8988T (cell line): ENCODE data around the gene AP1S3.
"Not testable (repeated sequence)": the region's sequence is repeated elsewhere in the genome, so short reads cannot be mapped to it uniquely, and the experiment has no call there.

ENCODE experiments used
- DNase-seq: peaks from one replicate; pipeline ENCODE4 v3.0.0; 2011

The AP1S3 gene

GRCh38 chr2:223837287-223838061 lies at the start of gene AP1S3:
TSS of gene AP1S3 (minus strand) at chr2:223837582. CDS start at chr2:223837450, 132 bp downstream.
- peak; percentile 94 for DNase-seq

GRCh38 chr2:223887127-223887526 lies 49.7 kb upstream of the AP1S3 start:
- DNase-seq, result no peak

GRCh38 chr2:223886726-223887125 lies 49.3 kb upstream of the AP1S3 start:
- DNase-seq, result no peak

- DNase-seq, result no peak
Measured at GRCh38 chr2:223884399-223884798, 47.0 kb upstream of the AP1S3 start.

- no peak for DNase-seq
Measured at GRCh38 chr2:223882715-223883114, 45.3 kb upstream of the AP1S3 start.

- no peak for DNase-seq
Measured at GRCh38 chr2:223880796-223881195, 43.4 kb upstream of the AP1S3 start.

- no peak for DNase-seq
Measured at GRCh38 chr2:223877721-223878410, 40.5 kb upstream of the AP1S3 start.

- DNase-seq, result no peak
Measured at GRCh38 chr2:223873672-223874071, 36.3 kb upstream of the AP1S3 start.

GRCh38 chr2:223872772-223873171 lies 35.4 kb upstream of the AP1S3 start:
- DNase-seq, result not testable (repeated sequence)

GRCh38 chr2:223871661-223872060 lies 34.3 kb upstream of the AP1S3 start:
- DNase-seq, result not testable (repeated sequence)

- no peak for DNase-seq
Measured at GRCh38 chr2:223870840-223871611, 33.6 kb upstream of the AP1S3 start.

- no peak for DNase-seq
Measured at GRCh38 chr2:223868005-223868404, 30.6 kb upstream of the AP1S3 start.

- DNase-seq, result no peak
Measured at GRCh38 chr2:223865907-223866508, 28.6 kb upstream of the AP1S3 start.

GRCh38 chr2:223865124-223865523 lies 27.7 kb upstream of the AP1S3 start:
- DNase-seq, result no peak

- no peak for DNase-seq
Measured at GRCh38 chr2:223863491-223863890, 26.1 kb upstream of the AP1S3 start.

GRCh38 chr2:223860809-223861738 lies 23.7 kb upstream of the AP1S3 start:
- DNase-seq, result peak; percentile 21

GRCh38 chr2:223859070-223859469 lies 21.7 kb upstream of the AP1S3 start:
- DNase-seq, result no peak

- no peak for DNase-seq
Measured at GRCh38 chr2:223856584-223856983, 19.2 kb upstream of the AP1S3 start.

GRCh38 chr2:223856021-223856420 lies 18.6 kb upstream of the AP1S3 start:
- DNase-seq, result no peak

GRCh38 chr2:223855426-223855825 lies 18.0 kb upstream of the AP1S3 start:
- DNase-seq, result no peak

GRCh38 chr2:223854741-223855140 lies 17.4 kb upstream of the AP1S3 start:
- no peak for DNase-seq

- no peak for DNase-seq
Measured at GRCh38 chr2:223853425-223853837, 16.0 kb upstream of the AP1S3 start.
